H1 (cell line): ENCODE data around the gene RAPGEF1. TPM values are rescaled to one million over a fixed set of nuclear protein-coding genes. Genes with fewer than 3 reads are reported as not detected.

ENCODE experiments used
- CHD7 ChIP-seq: fragments of 300-600 bp; sonication (generic); IDR thresholded peaks from 2 replicates; pipeline ENCODE4 v1.7.1; 2012; ENCODE audit warnings: low read length, moderate library complexity, mild to moderate bottlenecking, inconsistent platforms; ENCODE audit not compliant: insufficient replicate concordance
- EZH2 ChIP-seq: fragments of 200-600 bp; sonication (generic); IDR thresholded peaks from 2 replicates; pipeline ENCODE4 v1.7.1; 2012; ENCODE audit warnings: low read depth, mild to moderate bottlenecking, moderate library complexity, low read length, inconsistent platforms; ENCODE audit not compliant: severe bottlenecking
- HDAC2 ChIP-seq, 2 experiments: fragments of 300-600 bp in 1 of 2; sonication (generic) in 1 of 2; IDR thresholded peaks; 2 replicates each; pipeline ENCODE4 v1.6.1; 2011 to 2012; ENCODE audit warnings: low read depth in 2 of 2, low read length in 2 of 2, mild to moderate bottlenecking in 2 of 2, moderate library complexity in 2 of 2, borderline replicate concordance in 1 of 2, inconsistent platforms in 1 of 2
- RFX5 ChIP-seq: IDR thresholded peaks from 2 replicates; pipeline ENCODE4 v1.6.1; 2011; ENCODE audit warnings: low read depth, low read length, improper control_type of control experiment, borderline replicate concordance
- RNF2 ChIP-seq: fragments of 200-900, 300-1000 bp; sonication (generic); IDR thresholded peaks from 2 replicates; pipeline ENCODE4 v1.7.1; 2016; ENCODE audit warnings: borderline replicate concordance, low read depth, mild to moderate bottlenecking, antibody characterized with exemption, low read length; ENCODE audit not compliant: poor library complexity, severe bottlenecking; ENCODE audit errors: missing control alignments
- SIN3A ChIP-seq, 2 experiments: IDR thresholded peaks in 1 of 2; conservative IDR thresholded peaks in 1 of 2; 2 replicates each; pipeline ENCODE4 v1.6.1; 2011 to 2012; ENCODE audit warnings: low read length in 2 of 2, improper control_type of control experiment in 1 of 2, low read depth in 1 of 2, mild to moderate bottlenecking in 1 of 2
- SP2 ChIP-seq: IDR thresholded peaks from 2 replicates; pipeline ENCODE4 v1.6.1; 2012; ENCODE audit warnings: mild to moderate bottlenecking, low read length, inconsistent platforms
- SP4 ChIP-seq: IDR thresholded peaks from 2 replicates; pipeline ENCODE4 v1.6.1; 2012; ENCODE audit warnings: low read length, inconsistent platforms
- polyA plus RNA-seq, 7 experiments: library from polyadenylated mRNA; depleted of rRNA in 3 of 7; stranded (reverse) in 5 of 7; unstranded in 2 of 7; fragments of >200 nt in 5 of 7; fragments of 200-250 nt in 2 of 7; gene quantifications; 1 replicate in 5 of 7; 2 replicates in 1 of 7; 4 replicates in 1 of 7; pipeline versions ENCODE4 v1.2.1 to v1.2.3, GENCODE V29; 2011 to 2013; ENCODE audit warnings: missing spikeins in 2 of 7, mixed read lengths in 2 of 7
- total RNA-seq: library from RNA; stranded (reverse); fragmentation: NEBNext Ultra II Directional; extraction: Animal tissue kit (Norgen Biotek cat#: 25700); gene quantifications from 2 replicates; pipeline ENCODE4 v1.2.1, GENCODE V29; 2021

The RAPGEF1 gene
- total and polyA plus RNA-seq, 2 of the 8 experiments (the other 6 are each of a cell fraction or from before 2014, with no cell fraction given): 29.7 to 78.9 TPM

- TF ChIP-seq CHD7 (no peak), EZH2 (no peak), SP2 (no peak), HDAC2 (IDR thresholded peaks at IDR 0.05; ENCODE audit: borderline replicate concordance in 1 of 2, low read depth in 2 of 2, low read length in 2 of 2) (no peak), SP4 (no peak), SIN3A (conservative IDR thresholded peaks at IDR 0.05 in 1 of 2, IDR thresholded peaks at IDR 0.05 in 1 of 2; ENCODE audit: low read depth in 1 of 2, low read length in 2 of 2) (no peak), RFX5 (no peak), RNF2 (no peak)
Observed at GRCh38 chr9:131657037-131657377, 82.9 kb downstream of the RAPGEF1 start (continued).
